Activated naive CD8-positive, alpha-beta T cell (primary cell): ENCODE results near the gene WDCP.
A peak's percentile ranks its signal among the peaks of the same experiment; 100 is the strongest.

Experiments used
- H3K27ac Mint-ChIP-seq: one replicate; pipeline ENCODE4 v1.8.0; 2021; ENCODE audit warnings: mixed read lengths
- H3K27me3 Mint-ChIP-seq: one replicate; pipeline ENCODE4 v1.8.0; 2021; ENCODE audit warnings: mixed read lengths
- H3K36me3 Mint-ChIP-seq: one replicate; pipeline ENCODE4 v1.8.0; 2021; ENCODE audit warnings: mixed read lengths
- H3K4me1 Mint-ChIP-seq: one replicate; pipeline ENCODE4 v1.8.0; 2021; ENCODE audit warnings: low read depth, mixed read lengths
- H3K4me3 Mint-ChIP-seq: one replicate; pipeline ENCODE4 v1.8.0; 2021; ENCODE audit warnings: mild to moderate bottlenecking, mixed read lengths
- H3K9me3 Mint-ChIP-seq: one replicate; pipeline ENCODE4 v1.8.0; 2021; ENCODE audit warnings: low read depth, mixed read lengths

WDCP gene

GRCh38 chr2:24076849-24077534 is 29.8 kb upstream of the WDCP start:
- H3K27ac Mint-ChIP-seq: peak overlapping the region; percentile 83
- peaks cover 4% of the 10 kb centered on the region for H3K36me3 Mint-ChIP-seq
- no peaks in the 10 kb centered on the region for H3K9me3 Mint-ChIP-seq
- peak overlapping the region; percentile 100 for H3K4me3 Mint-ChIP-seq
- H3K4me1 Mint-ChIP-seq: peaks cover 32% of the 10 kb centered on the region
- no peaks in the 10 kb centered on the region for H3K27me3 Mint-ChIP-seq

GRCh38 chr2:24075915-24076848 is 29.0 kb upstream of the WDCP start, which contains the start of gene SF3B6:
Gene SF3B6 (minus strand): TSS chr2:24076326. CDS start chr2:24076229, 97 bp downstream.
- H3K9me3 Mint-ChIP-seq: no peaks in the 10 kb centered on the region
- H3K27ac Mint-ChIP-seq: peak within 1 kb of the TSS; percentile 98
- no peaks in the 10 kb centered on the region for H3K27me3 Mint-ChIP-seq
- peaks cover 4% of the 10 kb centered on the region for H3K36me3 Mint-ChIP-seq
- peak within 1 kb of the TSS; percentile 100 for H3K4me3 Mint-ChIP-seq
- H3K4me1 Mint-ChIP-seq: peaks cover 32% of the 10 kb centered on the region

DNA sequence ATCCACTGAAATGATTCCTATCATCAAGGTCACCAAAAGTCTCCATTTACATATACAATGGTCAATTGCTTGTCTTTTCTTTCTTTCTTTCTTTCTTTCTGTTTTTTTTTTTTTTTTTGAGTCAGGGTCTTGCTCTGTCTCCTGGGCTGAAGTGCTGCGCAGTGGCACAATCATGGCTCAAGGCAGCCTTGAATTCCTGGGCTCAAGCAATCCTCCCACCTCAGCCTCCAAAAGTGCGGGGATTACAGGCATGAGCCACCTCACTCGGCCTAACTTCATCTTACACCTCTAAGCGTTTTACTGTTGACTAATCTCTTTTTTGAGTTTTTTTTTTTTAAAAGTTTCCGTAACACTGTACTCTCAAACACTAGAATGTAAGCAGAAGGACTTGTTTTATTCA is 28.1 kb upstream of the WDCP start:
- Mint-ChIP-seq H3K27ac (peak overlapping the region; percentile 98), H3K27me3 (no peaks in the 10 kb centered on the region), H3K4me3 (peak overlapping the region; percentile 100), H3K9me3 (no peaks in the 10 kb centered on the region), H3K36me3 (peaks cover 3% of the 10 kb centered on the region), H3K4me1 (peaks cover 32% of the 10 kb centered on the region)

GRCh38 chr2:24073816-24074215 is 26.6 kb upstream of the WDCP start:
- no peaks in the 10 kb centered on the region for H3K9me3 Mint-ChIP-seq
- H3K36me3 Mint-ChIP-seq: peaks cover 3% of the 10 kb centered on the region
- H3K4me3 Mint-ChIP-seq: peak overlapping the region; percentile 12
- no peaks in the 10 kb centered on the region for H3K27me3 Mint-ChIP-seq
- no peak overlapping the region for H3K27ac Mint-ChIP-seq
- H3K4me1 Mint-ChIP-seq: peaks cover 32% of the 10 kb centered on the region

- H3K9me3 Mint-ChIP-seq: no peaks in the 10 kb centered on the region
- H3K27ac Mint-ChIP-seq: no peak overlapping the region
- peaks cover 29% of the 10 kb centered on the region for H3K4me1 Mint-ChIP-seq
- no peaks in the 10 kb centered on the region for H3K27me3 Mint-ChIP-seq
- H3K36me3 Mint-ChIP-seq: peaks cover 3% of the 10 kb centered on the region
- H3K4me3 Mint-ChIP-seq: no peak overlapping the region
These were observed 25.1 kb upstream of the WDCP start for GRCh38 chr2:24072259-24072658.

GRCh38 chr2:24065341-24065740 is 18.1 kb upstream of the WDCP start:
- H3K27me3 Mint-ChIP-seq: no peaks in the 10 kb centered on the region
- no peak overlapping the region for H3K27ac Mint-ChIP-seq
- no peaks in the 10 kb centered on the region for H3K9me3 Mint-ChIP-seq
- no peak overlapping the region for H3K4me3 Mint-ChIP-seq
- H3K36me3 Mint-ChIP-seq: peaks cover 2% of the 10 kb centered on the region
- no peaks in the 10 kb centered on the region for H3K4me1 Mint-ChIP-seq

DNA sequence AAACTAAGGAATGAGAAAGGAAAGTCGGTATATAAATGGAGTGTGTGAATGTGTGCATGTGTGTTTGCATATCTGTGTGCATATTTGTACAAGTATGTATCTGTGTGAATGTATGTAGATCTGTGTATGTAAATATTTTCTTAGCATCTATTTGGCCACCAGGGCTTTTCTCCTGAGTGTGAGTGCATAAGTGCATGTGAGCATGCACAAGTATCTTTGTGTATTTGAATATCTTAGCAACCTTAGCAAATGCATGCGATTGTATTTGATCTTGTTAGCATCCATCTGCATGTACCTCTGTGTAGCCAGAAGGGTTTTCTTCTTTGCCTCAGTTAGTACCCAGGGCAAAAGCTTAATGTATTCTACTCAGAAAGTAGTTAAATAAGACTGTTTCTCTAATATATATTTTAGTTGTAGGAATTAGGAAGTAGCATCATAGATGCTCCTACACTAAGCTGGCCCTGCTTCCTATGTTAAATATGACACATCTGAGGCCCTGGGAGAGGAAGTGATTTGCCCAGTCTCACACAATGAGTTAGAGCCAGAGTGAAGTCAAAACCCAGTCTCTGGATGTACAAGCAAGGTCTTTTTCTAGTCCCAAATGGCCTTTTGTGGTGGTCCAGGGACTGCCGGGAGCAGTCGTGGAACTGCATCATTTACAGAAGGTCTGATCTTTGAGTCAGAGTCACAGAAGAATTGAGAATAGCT is 11.5 kb upstream of the WDCP start:
- Mint-ChIP-seq H3K36me3 (no peaks in the 10 kb centered on the region), H3K9me3 (no peaks in the 10 kb centered on the region), H3K27ac (no peak overlapping the region), H3K27me3 (no peaks in the 10 kb centered on the region), H3K4me3 (no peak overlapping the region), H3K4me1 (no peaks in the 10 kb centered on the region)

DNA sequence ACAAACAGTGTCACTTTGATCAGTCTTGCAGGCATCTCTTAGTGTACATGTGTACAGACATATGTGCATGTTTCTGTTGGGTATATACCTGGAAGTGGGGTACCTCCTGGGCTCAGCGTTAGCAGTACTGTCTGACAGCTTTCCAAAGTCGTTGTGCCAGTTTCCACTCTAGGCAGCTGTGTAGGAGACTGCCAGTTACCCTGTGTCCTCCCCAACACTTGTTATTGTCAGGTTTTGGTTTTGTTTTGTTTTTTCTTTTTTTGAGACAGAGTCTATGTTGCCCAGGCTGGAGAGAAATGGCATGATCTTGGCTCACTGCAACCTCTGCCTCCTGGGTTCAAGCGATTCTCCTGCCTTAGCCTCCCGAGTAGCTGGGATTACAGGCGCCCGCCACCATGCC is 8.6 kb upstream of the WDCP start:
- H3K4me3 Mint-ChIP-seq: no peak overlapping the region
- peaks cover 1% of the 10 kb centered on the region for H3K27me3 Mint-ChIP-seq
- H3K9me3 Mint-ChIP-seq: no peaks in the 10 kb centered on the region
- H3K36me3 Mint-ChIP-seq: no peaks in the 10 kb centered on the region
- H3K4me1 Mint-ChIP-seq: no peaks in the 10 kb centered on the region
- no peak overlapping the region for H3K27ac Mint-ChIP-seq

- H3K27ac Mint-ChIP-seq: no peak overlapping the region
- H3K27me3 Mint-ChIP-seq: peaks cover 1% of the 10 kb centered on the region
- H3K9me3 Mint-ChIP-seq: no peaks in the 10 kb centered on the region
- H3K4me1 Mint-ChIP-seq: no peaks in the 10 kb centered on the region
- no peak overlapping the region for H3K4me3 Mint-ChIP-seq
- H3K36me3 Mint-ChIP-seq: no peaks in the 10 kb centered on the region
These were observed 7.3 kb upstream of the WDCP start for GRCh38 chr2:24054366-24055010.

DNA sequence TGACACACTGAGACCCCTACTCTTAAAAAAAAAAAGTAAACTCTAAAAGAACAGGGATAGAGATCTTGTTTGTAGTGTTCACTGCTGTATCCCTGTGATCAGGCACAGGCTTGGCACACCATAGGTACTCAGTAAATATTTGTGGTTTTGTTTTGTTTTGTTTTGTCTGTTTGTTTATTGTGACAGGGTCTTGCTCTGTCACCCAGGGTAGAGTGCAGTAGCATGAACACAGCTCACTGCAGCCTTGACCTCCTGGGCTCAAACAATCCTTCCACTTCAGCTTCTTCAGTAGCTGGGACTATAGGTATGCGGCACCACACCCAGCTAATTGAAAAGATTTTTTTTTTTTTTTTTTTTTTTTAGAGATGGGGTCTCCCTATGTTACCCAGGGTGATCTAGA is 5.8 kb upstream of the WDCP start:
- Mint-ChIP-seq H3K27me3 (peaks cover 1% of the 10 kb centered on the region), H3K4me3 (no peak overlapping the region), H3K36me3 (no peaks in the 10 kb centered on the region), H3K9me3 (no peaks in the 10 kb centered on the region), H3K27ac (no peak overlapping the region), H3K4me1 (peaks cover 3% of the 10 kb centered on the region)

DNA sequence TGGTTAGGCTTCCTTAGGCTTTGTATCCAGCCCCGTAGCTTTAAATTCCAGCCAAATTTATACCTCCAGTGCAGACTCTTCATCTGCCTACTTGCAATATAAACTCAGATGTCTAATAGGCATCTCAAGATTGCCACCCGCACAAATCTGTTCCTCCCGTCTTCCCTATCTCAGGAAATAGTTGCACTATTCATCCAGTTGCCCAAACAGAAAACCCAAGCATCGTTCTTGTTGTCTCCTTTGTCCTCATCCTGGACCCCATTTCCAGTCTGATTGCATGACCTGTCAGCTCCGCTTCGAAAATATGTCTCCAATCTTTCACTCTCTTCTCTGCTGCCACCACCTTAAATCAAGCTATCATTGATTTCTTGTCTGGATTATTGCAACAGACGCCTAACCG is 4.6 kb upstream of the WDCP start:
- H3K27me3 Mint-ChIP-seq: peaks cover 1% of the 10 kb centered on the region
- H3K9me3 Mint-ChIP-seq: no peaks in the 10 kb centered on the region
- no peak overlapping the region for H3K4me3 Mint-ChIP-seq
- H3K36me3 Mint-ChIP-seq: no peaks in the 10 kb centered on the region
- H3K4me1 Mint-ChIP-seq: peaks cover 13% of the 10 kb centered on the region
- no peak overlapping the region for H3K27ac Mint-ChIP-seq

GRCh38 chr2:24050041-24050979 is 3.1 kb upstream of the WDCP start:
- peaks cover 1% of the 10 kb centered on the region for H3K27me3 Mint-ChIP-seq
- no peaks in the 10 kb centered on the region for H3K9me3 Mint-ChIP-seq
- no peak overlapping the region for H3K27ac Mint-ChIP-seq
- peaks cover 21% of the 10 kb centered on the region for H3K4me1 Mint-ChIP-seq
- no peaks in the 10 kb centered on the region for H3K36me3 Mint-ChIP-seq
- H3K4me3 Mint-ChIP-seq: no peak overlapping the region

DNA sequence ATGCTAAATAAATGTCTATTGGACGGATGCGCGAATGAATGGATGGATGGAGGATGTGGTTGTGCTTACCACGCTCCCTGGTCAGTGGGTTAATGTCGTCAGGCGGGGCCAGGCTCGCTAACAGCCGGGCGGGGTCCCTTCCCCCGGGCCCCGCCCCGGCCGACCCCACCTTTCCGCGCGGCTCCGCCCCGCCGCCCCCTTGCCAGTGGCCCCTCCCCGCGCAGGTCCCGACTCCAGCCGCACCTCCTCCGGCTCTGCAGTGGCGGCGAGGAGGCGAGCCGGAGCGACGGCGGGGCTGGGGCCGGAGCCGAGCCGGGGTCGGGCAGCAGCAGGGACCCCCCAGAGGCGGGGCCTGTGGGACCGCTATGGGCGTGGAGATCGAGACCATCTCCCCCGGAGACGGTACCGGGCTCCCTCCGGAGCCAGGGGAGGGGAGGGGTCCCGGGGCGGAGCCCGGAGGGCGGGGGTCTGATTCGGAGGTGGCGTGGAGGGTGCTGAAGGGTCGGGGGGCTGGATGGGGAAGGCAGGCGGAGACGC is 2.4 kb upstream of the WDCP start, which contains the start of gene FKBP1B:
FKBP1B (plus strand) TSS at position 257 of the 537 bp plus-strand sequence; CDS start at position 366, 109 bp downstream.
- Mint-ChIP-seq H3K27me3 (peaks cover 1% of the 10 kb centered on the region), H3K9me3 (no peaks in the 10 kb centered on the region), H3K36me3 (no peaks in the 10 kb centered on the region), H3K27ac (no peak within 1 kb of the TSS), H3K4me3 (no peak within 1 kb of the TSS), H3K4me1 (peaks cover 25% of the 10 kb centered on the region)
